B cell (primary cell): ENCODE results near the gene SIX1. TPM values are rescaled to one million over a fixed set of nuclear protein-coding genes. Genes with fewer than 3 reads are reported as not detected.
A peak's percentile ranks its signal among the peaks of the same experiment; 100 is the strongest.

ENCODE experiments used
- ATAC-seq: fragments of 200-7000 bp; cut with Tn5 transposase; one replicate; pipeline ENCODE4 v1.10.0; 2021; ENCODE audit warnings: low read depth, mild to moderate bottlenecking, moderate number of reproducible peaks, moderate library complexity
- CTCF ChIA-PET: fragments of 350-600 bp; sonication (Branson Sonifier 250); formaldehyde crosslinking; loops from one replicate; lab custom pipeline; 2021; ENCODE audit warnings: antibody characterized with exemption, inconsistent platforms; lab: Charles Lee
- POLR2A ChIA-PET: fragments of 350-600 bp; sonication (Branson Sonifier 250); formaldehyde crosslinking; loops from one replicate; lab custom pipeline; 2021; ENCODE audit warnings: antibody characterized with exemption; lab: Charles Lee
- DNase-seq: peaks from one replicate; pipeline ENCODE4 v3.0.0; 2013
- H2AFZ ChIP-seq: 2 replicates; pipeline ENCODE4 v1.6.1; 2012; ENCODE audit warnings: mild to moderate bottlenecking, low read depth, low read length; ENCODE audit not compliant: insufficient read depth, poor library complexity, severe bottlenecking
- H3K27ac ChIP-seq, 2 donors: 1 replicate in 1 of 2; 2 replicates in 1 of 2; pipeline ENCODE4 v1.5.1; 2012 to 2013; ENCODE audit warnings: low read length in 2 of 2, mild to moderate bottlenecking in 2 of 2, moderate library complexity in 1 of 2
- H3K27me3 ChIP-seq, 4 experiments: fragments of 200-600 bp in 1 of 4; sonication (generic) in 1 of 4; replicated peaks in 1 of 4; 1 replicate in 2 of 4; 2 replicates in 2 of 4; pipeline versions ENCODE4 v1.6.1 to v1.7.0; 2013 to 2016; ENCODE audit warnings: low read length in 3 of 4, mild to moderate bottlenecking in 2 of 4, mixed read lengths in 1 of 4, moderate library complexity in 1 of 4; ENCODE audit not compliant: insufficient read depth in 4 of 4, control insufficient read depth in 3 of 4; ENCODE audit errors: control extremely low read depth in 1 of 4
- H3K36me3 ChIP-seq, 2 experiments: replicated peaks in 1 of 2; 1 replicate in 1 of 2; 2 replicates in 1 of 2; pipeline versions ENCODE4 v1.6.1 to v1.7.1; 2013; ENCODE audit warnings: low read length in 1 of 2; ENCODE audit not compliant: insufficient read depth in 2 of 2, control insufficient read depth in 1 of 2; ENCODE audit errors: control extremely low read depth in 1 of 2, extremely low read depth in 1 of 2
- H3K4me1 ChIP-seq, 2 donors: fragments of 200-600 bp in 1 of 2; sonication (generic) in 1 of 2; 1 replicate in 1 of 2; 2 replicates in 1 of 2; pipeline versions ENCODE4 v1.5.1 to v1.6.1; 2013 to 2017; ENCODE audit warnings: low read length in 2 of 2; ENCODE audit not compliant: control insufficient read depth in 2 of 2, insufficient read depth in 2 of 2
- H3K4me2 ChIP-seq: replicated peaks from 2 replicates; pipeline ENCODE3; 2012; ENCODE audit warnings: mild to moderate bottlenecking, low read depth, low read length; ENCODE audit not compliant: poor library complexity, severe bottlenecking
- H3K4me3 ChIP-seq, 5 experiments: fragments of 200-600 bp in 1 of 5; sonication (generic) in 1 of 5; 1 replicate in 3 of 5; 2 replicates in 2 of 5; pipeline versions ENCODE4 v1.5.1 to v1.7.0; 2011 to 2016; ENCODE audit warnings: low read length in 4 of 5, mild to moderate bottlenecking in 4 of 5, low read depth in 2 of 5, control low read depth in 1 of 5, moderate library complexity in 1 of 5; ENCODE audit not compliant: insufficient read depth in 1 of 5; ENCODE audit errors: control extremely low read depth in 1 of 5, extremely low read depth in 1 of 5
- H3K79me2 ChIP-seq: fragments of 200-600 bp; sonication (generic); one replicate; pipeline ENCODE4 v1.6.0; 2016; ENCODE audit warnings: low read length; ENCODE audit not compliant: control insufficient read depth, insufficient read depth
- H3K9ac ChIP-seq: fragments of 200-600 bp; sonication (generic); 2 replicates; pipeline ENCODE4 v1.6.1; 2017; ENCODE audit warnings: mild to moderate bottlenecking, low read length, moderate library complexity
- H3K9me3 ChIP-seq, 3 donors: one replicate each; pipeline versions ENCODE4 v1.6.1 to v1.7.1; 2013; ENCODE audit warnings: low read length in 2 of 3; ENCODE audit not compliant: control insufficient read depth in 2 of 3, insufficient read depth in 1 of 3; ENCODE audit errors: control extremely low read depth in 1 of 3
- H4K20me1 ChIP-seq: 2 replicates; pipeline ENCODE4 v1.6.0; 2012; ENCODE audit warnings: mild to moderate bottlenecking, low read length; ENCODE audit not compliant: insufficient read depth, control insufficient read depth, poor library complexity, severe bottlenecking
- H3K27ac Mint-ChIP-seq: one replicate; pipeline ENCODE4 v1.8.0; 2021; ENCODE audit warnings: mixed read lengths
- H3K27me3 Mint-ChIP-seq: one replicate; pipeline ENCODE4 v1.8.0; 2021; ENCODE audit warnings: mixed read lengths
- H3K4me1 Mint-ChIP-seq: one replicate; pipeline ENCODE4 v1.8.0; 2021; ENCODE audit warnings: mixed read lengths
- H3K4me3 Mint-ChIP-seq: one replicate; pipeline ENCODE4 v1.8.0; 2021; ENCODE audit warnings: mixed read lengths
- H3K9me3 Mint-ChIP-seq: one replicate; pipeline ENCODE4 v1.8.0; 2022; ENCODE audit warnings: mixed read lengths; ENCODE audit not compliant: insufficient read depth
- EZH2 ChIP-seq: IDR thresholded peaks from 2 replicates; pipeline ENCODE4 v1.6.1; 2012; ENCODE audit warnings: borderline replicate concordance, low read depth, mild to moderate bottlenecking, moderate library complexity, low read length; ENCODE audit not compliant: insufficient read depth, poor library complexity, severe bottlenecking
- WGBS: methylation state at CpG from one replicate; pipeline ENCODE4 v1.1.5; 2013; ENCODE audit warnings: missing lambda C conversion rate; ENCODE audit not compliant: insufficient coverage; 5-methylcytosine and 5-hydroxymethylcytosine counted together
- intact Hi-C: fragments of 100-400 bp; cut with micrococcal nuclease; formaldehyde crosslinking; loops from one replicate; pipeline ENCODE4 v1.10.0; 2022
- polyA plus RNA-seq: library from polyadenylated mRNA; depleted of rRNA; stranded (reverse); fragments of >200 nt; gene quantifications from 2 replicates; pipeline ENCODE4 v1.2.3, GENCODE V29; 2012
- total RNA-seq, 2 donors: library from RNA; stranded (reverse); fragments of 120-200 nt in 1 of 2; gene quantifications; 1 replicate in 1 of 2; 2 replicates in 1 of 2; pipeline versions ENCODE4 v1.2.3 to v1.2.4, GENCODE V29; 2013 to 2022
- TF ChIP-seq, protein P1 (sequence below): fragments of 200-600 bp; IDR thresholded peaks from one replicate; pipeline ENCODE4 v1.8.0; 2022; ENCODE audit warnings: antibody characterized with exemption, mild to moderate bottlenecking

SIX1 gene
- total and polyA plus RNA-seq, 2 donors (not counting 1 experiment from before 2014, with no cell fraction given) = 0.12 to 0.16 TPM

- Histone ChIP-seq H3K27ac (no peak overlapping the region), H3K4me1 (peaks cover 15 to 42% of the 10 kb centered on the region in 2 donors), H3K79me2 (no peaks in the 10 kb centered on the region), H3K36me3 (no peaks in the 10 kb centered on the region), H4K20me1 (no peaks in the 10 kb centered on the region), H3K9ac (peak overlapping the region; percentile 37), H3K4me3 (no peak overlapping the region), H3K4me2 (peak overlapping the region; percentile 56), H2AFZ (peak overlapping the region; percentile 17), H3K27me3 (peaks cover 0 to 68% (median 56%) of the 10 kb centered on the region in 4 experiments), H3K9me3 (peaks cover 2 to 22% (median 3%) of the 10 kb centered on the region in 3 donors)
- H3K9me3 Mint-ChIP-seq = no peaks in the 10 kb centered on the region
- no peak for ATAC-seq
- WGBS = 6% methylated on average over 15 of the region's 20 CpGs
- H3K4me1 Mint-ChIP-seq = peaks cover 17% of the 10 kb centered on the region
- TF ChIP-seq, protein P1, sequence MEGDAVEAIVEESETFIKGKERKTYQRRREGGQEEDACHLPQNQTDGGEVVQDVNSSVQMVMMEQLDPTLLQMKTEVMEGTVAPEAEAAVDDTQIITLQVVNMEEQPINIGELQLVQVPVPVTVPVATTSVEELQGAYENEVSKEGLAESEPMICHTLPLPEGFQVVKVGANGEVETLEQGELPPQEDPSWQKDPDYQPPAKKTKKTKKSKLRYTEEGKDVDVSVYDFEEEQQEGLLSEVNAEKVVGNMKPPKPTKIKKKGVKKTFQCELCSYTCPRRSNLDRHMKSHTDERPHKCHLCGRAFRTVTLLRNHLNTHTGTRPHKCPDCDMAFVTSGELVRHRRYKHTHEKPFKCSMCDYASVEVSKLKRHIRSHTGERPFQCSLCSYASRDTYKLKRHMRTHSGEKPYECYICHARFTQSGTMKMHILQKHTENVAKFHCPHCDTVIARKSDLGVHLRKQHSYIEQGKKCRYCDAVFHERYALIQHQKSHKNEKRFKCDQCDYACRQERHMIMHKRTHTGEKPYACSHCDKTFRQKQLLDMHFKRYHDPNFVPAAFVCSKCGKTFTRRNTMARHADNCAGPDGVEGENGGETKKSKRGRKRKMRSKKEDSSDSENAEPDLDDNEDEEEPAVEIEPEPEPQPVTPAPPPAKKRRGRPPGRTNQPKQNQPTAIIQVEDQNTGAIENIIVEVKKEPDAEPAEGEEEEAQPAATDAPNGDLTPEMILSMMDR = no peak
- TF ChIP-seq EZH2 = no peak
- intact Hi-C loops = loop anchor here (5.0 kb wide), 1 partner anchor 125 kb away; no protein-coding TSS in a partner anchor
- no peak overlapping the region for H3K4me3 Mint-ChIP-seq
- H3K27me3 Mint-ChIP-seq = peaks cover 64% of the 10 kb centered on the region
- POLR2A ChIA-PET = no interaction called here
- no peak overlapping the region for H3K27ac Mint-ChIP-seq
- no peak for DNase-seq
- CTCF ChIA-PET = interaction anchor here (1.3 to 1.7 kb wide), 2 partner anchors 12 to 390 kb away, joined by 4 to 6 read pairs; no protein-coding TSS in a partner anchor
Measured at GRCh38 chr14:60636879-60637478, 12.3 kb downstream of the SIX1 start.

DNA sequence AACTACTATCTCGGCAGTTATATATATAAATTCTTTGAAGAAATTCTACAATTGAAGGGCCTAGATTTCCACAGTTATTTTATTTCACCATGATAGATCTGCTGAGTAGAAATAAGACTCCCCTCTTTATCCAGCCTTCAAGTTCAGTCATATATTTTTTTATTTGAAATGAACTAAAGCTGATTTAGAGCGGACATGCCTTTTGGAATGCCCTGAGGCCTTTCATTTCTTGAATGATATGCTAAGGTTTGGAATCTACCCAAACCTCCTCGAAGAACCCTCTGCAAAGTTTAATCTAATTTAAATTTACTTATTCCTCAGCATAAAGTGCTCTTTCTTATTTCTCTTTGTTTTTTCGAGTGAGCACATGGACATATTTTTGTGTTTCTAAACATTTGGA lies 15.1 kb downstream of the SIX1 start:
- Histone ChIP-seq H3K9me3 (peaks cover 0 to 13% (median 0%) of the 10 kb centered on the region in 3 donors), H3K27ac (no peak overlapping the region), H3K4me2 (no peak overlapping the region), H3K27me3 (peaks cover 0 to 42% (median 34%) of the 10 kb centered on the region in 4 experiments), H3K4me1 (peaks cover 15 to 27% of the 10 kb centered on the region in 2 donors), H3K9ac (no peak overlapping the region), H3K4me3 (no peak overlapping the region), H2AFZ (no peak overlapping the region), H4K20me1 (no peaks in the 10 kb centered on the region), H3K79me2 (no peaks in the 10 kb centered on the region), H3K36me3 (no peaks in the 10 kb centered on the region)
- no CpG with 5 or more reads among the region's 4 CpGs for WGBS
- POLR2A ChIA-PET = no interaction called here
- no peak for TF ChIP-seq EZH2
- TF ChIP-seq, protein P1 = no peak
- peaks cover 49% of the 10 kb centered on the region for H3K27me3 Mint-ChIP-seq
- H3K9me3 Mint-ChIP-seq = no peaks in the 10 kb centered on the region
- H3K4me1 Mint-ChIP-seq = peaks cover 17% of the 10 kb centered on the region
- no peak overlapping the region for H3K27ac Mint-ChIP-seq
- no peak overlapping the region for H3K4me3 Mint-ChIP-seq
- CTCF ChIA-PET = interaction anchor here (1.8 kb wide), 1 partner anchor 9 kb away, joined by 7 read pairs; no protein-coding TSS in a partner anchor
- intact Hi-C loops = no loop called here
- no peak for ATAC-seq
- DNase-seq = no peak
